GM20431 (cell line): ENCODE data around the gene FLOT1.
"Not testable (repeated sequence)": the region's sequence is repeated elsewhere in the genome, so short reads cannot be mapped to it uniquely, and the experiment has no call there.

Source experiments
- in situ Hi-C: fragments of 300-500 bp; cut with MseI, MboI; formaldehyde crosslinking; loops from one replicate; pipeline ENCODE4 v1.15.0; 2020; ENCODE audit warnings: low sequenced_read_pairs; ENCODE audit not compliant: unreplicated experiment

Gene FLOT1

DNA sequence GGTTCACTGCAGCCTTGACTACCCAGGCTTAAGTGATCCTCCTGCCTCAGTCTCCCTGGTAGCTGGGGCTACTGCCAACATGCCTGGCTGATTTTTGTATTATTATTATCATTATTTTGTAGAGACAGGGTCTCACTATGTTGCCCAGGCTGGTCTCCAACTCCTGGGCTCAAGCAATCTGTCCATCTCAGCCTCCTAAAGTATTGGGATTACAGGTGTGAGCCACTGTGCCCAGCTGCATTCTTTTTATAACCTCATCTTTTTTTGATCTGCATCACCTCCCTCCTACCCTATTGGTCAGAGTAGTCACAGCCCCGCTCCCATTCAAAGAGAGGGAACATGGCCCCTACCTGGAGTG lies 25.4 kb upstream of the FLOT1 start:
- in situ Hi-C loops = no loop called here

DNA sequence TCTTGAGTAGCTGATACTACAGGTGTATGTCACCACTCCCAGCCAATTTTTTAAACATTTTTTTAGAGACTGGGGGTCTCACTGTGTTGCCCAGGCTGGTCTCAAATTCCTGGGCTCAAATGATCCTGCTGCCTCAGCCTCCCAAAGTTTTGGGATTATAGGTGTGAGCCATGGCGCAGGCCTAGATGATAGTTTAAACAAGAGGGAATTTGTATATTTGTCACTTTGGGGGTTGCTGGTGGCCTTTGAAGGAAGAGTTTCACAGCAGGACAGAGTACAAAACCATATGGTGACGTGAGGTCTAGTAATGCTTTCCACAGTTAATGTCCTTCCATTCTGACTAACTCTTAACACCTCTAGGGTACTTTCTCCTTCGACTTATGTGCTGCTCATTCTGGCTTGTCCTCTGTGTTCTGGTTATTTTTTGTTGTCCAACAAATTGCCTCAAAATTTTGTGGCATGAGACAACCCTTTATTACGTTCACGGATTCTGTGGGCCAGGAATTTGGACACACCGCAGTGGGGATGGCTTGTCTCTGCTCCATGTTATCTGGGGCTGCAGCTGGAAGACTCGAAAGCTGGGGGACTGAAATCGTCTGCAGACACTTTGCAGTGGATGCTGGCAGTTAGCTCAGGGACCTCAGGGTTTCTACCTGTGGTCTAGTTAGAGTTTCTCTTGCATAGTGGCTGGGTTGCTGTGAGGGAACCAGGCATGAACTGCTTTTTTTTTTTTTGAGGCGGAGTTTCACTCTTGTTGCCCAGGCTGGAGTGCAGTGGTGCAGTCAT lies 24.9 kb upstream of the FLOT1 start:
- in situ Hi-C loops = no loop called here

DNA sequence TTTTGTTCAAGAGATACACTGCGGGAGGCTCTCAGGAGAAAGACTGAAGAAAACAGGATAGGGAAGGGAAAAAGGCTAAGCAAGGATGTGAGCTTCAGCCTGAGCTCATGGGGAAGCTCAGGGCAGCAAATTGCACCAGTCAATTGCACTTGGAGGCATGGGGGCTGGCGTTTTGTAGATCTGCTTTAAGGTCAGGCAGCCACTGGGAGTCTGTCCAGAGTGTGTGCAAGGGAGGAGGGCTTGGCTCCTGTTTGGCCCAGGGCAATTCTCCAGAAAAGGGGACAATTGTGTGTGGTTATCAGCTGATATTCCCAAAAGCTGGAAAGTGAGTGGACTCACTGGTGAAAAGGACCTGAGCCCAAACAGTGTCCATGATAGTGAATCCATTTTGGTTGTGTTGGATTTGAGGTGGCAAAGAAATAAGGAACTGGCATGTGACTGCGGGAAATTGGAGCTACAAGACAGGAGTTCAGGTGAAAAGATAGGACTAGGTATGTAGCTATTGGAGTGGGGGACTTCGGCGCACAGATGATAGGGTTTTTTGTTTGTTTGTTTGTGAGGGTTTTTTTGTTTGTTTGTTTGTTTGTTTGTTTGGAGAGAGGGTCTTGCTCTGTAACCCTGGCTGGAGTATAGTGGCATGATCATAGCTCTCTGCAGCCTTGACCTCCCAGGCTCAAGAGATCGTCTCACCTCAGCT lies 24.1 kb upstream of the FLOT1 start:
- in situ Hi-C loops = no loop called here

DNA sequence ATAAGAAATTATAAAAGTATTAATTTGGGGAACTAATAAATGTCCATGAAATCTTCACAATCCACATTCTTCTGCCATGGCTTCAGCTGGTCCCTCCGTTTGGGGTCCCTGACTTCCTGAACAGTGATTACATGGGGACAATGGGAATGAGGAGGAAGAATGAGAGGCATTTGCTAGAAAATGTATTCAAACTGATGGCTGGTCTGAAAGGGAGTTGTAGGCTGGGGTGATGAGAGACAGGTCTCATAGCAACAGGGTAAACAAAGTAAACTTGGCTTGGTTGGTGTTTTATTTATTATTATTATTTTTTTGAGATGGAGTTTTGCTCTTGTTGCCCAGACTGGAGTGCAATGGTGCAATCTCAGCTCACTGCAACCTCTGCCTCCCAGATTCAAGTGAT lies 23.0 kb upstream of the FLOT1 start:
- in situ Hi-C loops = not testable (repeated sequence)

DNA sequence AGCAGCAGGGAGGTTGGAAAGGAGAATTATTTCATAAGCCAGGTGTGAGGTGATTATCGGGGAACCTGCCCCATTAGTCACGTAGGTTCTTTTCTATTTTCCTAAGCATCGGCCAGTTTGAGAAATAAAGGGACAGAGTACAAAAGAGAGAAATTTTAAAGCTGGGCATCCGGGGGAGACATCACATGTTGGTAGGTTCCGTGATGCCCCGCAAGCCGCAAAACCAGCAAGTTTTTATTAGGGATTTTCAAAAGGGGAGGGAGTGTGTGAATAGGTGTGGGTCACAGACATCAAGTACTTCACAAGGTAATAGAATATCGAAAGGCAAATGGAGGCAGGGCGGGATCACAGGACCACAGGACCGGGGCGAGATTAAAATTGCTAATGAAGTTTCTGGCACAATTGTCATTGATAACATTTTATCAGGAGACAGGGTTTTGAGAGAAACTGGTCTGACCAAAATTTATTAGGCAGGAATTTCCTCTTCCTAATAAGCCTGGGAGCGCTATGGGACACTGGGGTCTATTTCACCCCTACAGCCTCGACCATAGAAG lies 22.1 kb upstream of the FLOT1 start:
- in situ Hi-C loops = not testable (repeated sequence)

DNA sequence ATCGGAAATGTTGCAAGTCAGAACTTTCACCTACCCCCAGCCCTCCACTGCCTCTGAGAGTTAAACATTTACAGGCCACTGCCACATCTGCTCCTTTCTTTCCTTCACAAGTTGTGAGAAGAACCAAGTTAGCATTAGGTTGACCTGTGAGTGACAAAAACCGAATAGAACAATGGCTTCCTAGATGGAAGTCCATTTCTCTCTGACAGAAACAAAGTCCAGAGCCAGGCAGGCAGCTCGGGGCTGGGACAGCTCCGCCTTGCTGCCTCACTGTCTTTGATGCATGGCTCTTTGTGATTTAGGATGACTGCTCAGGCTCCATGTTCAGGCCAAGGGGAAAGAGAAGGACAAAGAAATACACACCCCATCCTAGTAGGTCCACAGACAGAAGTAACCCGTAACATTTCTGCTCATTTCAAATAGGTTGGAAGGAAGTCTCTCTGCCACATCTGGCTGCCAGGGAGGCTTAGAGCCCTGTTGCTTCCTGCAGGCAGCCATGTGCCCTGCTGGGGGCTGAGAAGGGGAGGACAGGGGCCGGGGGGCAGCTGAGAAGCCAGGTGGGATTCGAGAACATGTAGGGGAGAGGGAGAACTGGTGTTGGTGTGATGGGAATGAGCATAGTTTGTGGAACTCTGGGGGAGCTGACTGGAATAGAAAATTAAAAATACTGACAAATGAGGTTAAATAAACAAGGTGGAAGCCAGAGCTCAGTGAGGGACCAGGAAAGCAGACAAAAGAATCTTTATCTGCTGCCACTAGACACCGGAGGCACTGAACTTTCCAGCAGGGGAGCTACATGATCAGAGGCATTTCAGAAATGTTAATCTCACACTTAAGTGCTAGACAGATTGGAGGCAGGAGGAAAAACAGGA lies 21.4 kb upstream of the FLOT1 start:
- in situ Hi-C loops = no loop called here

DNA sequence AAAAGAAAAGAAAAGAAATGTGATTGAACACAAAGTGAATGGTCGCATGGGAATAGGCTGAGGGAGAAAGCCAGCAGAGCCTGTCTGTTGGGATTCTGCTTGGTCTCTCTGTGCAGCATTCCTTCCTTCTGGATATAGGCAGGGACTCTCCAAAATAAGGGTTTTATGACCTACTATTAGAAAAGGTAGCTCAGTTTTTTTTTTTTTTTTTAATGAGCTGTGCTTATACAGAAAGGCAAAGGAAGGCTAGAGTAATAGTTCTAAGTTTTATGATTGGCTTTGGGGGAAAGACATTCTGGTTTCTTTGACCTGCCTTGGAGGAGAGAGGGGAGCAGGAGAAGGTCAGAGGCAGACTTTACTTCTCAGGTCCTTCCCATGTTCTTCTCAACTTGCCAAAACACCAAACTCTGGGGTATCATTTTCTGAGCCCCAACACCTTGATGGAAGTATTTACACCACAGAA lies 20.7 kb upstream of the FLOT1 start:
- in situ Hi-C loops = no loop called here

DNA sequence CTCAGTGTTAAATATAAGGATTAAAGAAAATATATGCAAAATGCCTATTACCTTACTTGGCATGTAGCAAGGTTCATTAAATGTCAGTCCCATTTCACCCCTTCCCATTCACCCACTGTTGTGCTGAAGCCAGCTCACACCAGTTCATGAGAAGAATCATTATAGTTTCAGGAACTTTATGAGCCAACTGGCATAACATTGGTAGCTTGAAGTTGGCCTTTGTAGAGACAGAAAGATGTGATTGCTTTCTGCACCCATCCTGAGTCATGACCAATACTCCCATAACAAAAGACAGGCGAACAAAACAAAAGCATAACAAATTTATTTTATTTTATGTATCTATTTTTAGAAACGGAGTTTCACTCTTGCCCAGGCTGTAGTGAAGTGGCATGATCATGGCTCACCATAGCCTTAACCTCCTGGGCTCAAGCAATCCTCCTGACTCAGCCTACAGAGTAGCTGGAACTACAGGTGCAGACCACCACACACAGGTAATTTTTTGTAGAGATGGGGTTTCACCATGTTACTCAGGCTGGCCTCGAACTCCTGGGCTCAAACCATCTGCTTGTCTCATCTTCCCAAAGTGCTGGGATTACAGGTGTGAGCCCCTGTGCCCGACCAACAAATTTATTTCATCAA lies 19.4 kb upstream of the FLOT1 start:
- in situ Hi-C loops = no loop called here

DNA sequence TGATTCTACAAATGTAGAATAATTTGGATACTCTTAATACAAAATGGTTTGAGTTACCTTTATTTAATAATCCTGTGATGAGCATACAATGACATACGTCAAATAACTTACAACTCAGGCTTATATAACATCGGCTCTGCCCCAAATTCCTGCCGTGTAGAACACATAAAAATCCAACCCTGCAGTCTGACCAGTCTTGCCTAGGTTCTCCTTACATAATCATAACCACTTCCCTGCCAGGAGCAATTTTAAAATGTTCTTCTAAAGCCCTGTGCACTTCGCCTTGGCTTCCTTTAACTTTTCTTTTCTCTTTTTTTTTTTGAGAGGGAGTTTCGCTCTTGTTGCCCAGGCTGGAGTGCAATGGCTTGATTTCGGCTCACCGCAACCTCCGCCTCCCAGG lies 18.1 kb upstream of the FLOT1 start:
- in situ Hi-C loops = no loop called here

DNA sequence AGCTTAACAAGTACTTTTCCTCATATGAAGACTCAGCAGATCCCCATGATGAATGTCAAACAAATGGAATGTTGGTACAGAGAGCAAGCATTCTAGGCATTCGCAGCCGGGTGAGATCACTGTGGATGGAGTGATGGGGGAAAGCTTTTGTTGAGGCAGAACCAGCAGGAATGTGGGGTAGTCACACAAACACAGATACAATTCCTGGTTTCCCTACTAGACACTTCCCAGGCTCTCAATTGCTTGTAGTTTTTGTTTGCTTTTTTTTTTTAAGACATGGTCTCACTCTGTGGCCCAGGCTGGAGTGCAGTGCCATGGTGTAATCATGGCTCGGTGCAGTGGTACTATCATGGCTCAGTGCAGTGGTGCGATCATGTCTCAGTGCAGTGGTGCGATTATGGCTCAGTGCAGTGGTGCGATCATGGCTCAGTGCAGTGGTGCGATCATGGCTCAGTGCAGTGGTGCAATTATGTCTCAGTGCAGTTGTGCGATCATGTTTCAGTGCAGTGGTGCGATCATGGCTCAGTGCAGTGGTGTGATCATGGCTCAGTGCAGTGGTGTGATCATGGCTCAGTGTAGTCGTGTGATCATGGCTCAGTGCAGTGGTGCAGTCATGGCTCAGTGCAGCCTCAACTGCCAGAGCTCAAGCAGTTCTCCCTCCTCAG lies 17.2 kb upstream of the FLOT1 start:
- in situ Hi-C loops = no loop called here

DNA sequence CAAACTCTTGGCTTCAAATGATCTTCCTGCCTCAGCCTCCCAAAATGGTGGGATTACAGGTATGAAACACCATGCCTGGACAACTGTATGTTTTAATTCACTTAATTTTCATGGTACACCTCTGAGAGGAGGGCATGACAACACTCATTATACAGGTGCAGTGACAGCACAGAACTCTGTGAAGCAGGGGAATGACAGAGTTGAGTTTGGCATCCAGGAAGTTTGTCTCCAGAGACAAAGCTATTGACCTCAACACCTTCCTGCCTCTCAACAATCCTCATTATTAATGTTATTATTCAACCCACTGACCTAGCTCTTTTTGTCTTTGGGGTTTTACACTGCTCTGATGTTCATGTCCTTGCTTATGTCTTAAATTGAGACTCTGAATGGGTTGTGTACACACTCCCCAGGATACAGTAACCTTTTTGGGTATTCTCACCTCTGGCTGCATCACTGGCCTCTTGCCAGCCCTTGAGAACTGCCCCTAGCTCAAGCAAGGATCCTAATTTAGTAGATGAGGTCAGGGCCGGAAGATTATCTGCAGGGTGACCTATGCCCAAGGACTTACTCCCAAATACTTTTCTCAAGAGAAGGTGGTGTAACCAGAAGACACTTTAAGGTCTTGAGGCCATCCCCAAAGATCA lies 14.9 kb upstream of the FLOT1 start:
- in situ Hi-C loops = no loop called here

DNA sequence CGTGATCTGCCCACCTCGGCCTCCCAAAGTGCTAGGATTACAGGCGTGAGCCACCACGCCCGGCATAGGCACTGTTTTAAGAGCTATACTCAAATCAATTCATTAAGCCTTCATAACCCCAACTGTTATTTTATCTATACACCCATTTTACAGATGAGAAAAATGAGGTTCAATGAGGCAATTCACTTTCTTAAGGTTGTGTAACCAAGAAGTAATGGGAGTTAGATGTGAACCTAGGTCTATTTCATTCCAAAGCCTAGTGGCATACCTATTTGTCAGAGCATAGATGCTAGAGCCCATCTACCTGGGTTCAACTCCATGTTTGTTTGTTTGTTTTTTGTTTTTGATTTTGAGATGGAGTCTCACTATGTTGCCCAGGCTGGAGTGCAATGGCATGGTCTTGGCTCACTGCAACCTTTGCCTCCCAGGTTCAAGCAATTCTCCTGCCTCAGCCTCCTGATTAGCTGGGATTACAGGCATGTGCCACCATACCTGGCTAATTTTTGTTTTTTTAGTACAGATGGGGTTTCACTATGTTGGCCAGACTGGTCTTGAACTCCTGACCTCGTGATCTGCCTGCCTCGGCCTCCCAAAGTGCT lies 14.0 kb upstream of the FLOT1 start:
- in situ Hi-C loops = not testable (repeated sequence)

DNA sequence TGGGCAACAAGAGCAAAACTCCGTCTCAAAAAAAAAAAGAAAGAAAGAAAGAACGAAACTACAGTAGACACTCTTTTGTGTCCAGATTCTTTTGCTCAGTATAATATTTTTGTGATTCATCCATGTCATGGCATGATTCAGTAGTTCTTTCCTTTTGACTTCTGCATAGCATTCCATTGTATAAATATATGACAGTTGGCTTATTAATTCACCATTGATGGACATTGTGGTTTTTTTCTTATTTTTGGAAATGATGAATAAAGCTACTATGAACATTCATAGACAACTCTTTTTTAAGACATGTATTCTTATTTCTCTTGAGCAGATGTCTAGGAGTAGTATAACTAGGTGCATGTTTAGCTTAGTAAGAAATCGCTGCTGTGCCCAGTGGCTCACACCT lies 12.1 kb upstream of the FLOT1 start:
- in situ Hi-C loops = no loop called here

DNA sequence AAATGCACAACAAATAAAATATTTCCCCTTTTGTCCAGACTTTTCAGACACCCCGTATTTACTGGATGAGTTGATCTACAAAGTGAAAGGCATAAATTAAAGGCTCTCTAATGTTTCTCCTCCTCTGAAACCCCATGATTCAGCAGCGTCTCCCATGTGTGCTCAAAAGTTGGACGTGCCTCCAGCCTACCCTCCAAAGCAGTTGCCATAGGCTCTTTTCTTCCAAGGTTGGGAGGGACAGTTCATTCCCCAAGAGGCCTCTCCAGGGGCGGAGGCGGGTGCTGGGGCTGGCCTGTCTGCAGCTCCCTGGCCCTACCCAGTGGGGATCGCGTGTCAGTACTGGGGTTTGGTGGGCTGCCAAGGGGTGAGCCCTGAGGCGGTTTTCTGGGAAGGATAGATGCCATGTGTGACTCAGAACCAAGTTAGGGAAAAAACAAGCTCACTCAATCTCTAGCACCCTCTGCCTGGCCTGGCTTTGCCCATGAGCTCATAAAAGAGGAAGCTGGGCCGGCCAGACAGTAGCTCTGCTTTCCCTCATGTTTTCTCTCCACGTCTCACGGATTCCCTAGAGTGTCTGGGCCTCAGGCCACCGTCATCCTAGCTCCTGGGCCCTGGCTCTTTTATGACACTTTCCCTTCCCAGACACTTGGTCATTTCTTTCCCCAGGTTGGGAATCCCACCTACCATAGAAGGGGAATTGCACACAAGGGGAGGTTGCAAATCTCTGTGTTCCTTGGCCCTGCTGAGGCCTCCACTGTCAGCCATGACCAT lies 9.9 kb upstream of the FLOT1 start:
- in situ Hi-C loops = no loop called here

DNA sequence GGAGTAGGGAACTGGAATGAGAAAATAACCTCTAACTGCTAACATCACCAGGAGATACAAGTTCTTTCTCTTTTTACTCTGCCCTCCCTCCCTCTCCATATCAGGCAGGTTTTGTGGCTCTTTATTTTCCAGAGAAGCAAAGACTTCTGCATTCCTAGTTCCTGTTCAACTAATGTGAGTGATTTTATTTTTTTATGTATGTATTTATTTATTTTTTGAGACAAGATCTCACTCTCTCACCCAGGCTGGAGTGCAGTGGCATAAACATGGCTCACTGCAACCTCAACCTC lies 7.8 kb upstream of the FLOT1 start:
- in situ Hi-C loops = no loop called here

DNA sequence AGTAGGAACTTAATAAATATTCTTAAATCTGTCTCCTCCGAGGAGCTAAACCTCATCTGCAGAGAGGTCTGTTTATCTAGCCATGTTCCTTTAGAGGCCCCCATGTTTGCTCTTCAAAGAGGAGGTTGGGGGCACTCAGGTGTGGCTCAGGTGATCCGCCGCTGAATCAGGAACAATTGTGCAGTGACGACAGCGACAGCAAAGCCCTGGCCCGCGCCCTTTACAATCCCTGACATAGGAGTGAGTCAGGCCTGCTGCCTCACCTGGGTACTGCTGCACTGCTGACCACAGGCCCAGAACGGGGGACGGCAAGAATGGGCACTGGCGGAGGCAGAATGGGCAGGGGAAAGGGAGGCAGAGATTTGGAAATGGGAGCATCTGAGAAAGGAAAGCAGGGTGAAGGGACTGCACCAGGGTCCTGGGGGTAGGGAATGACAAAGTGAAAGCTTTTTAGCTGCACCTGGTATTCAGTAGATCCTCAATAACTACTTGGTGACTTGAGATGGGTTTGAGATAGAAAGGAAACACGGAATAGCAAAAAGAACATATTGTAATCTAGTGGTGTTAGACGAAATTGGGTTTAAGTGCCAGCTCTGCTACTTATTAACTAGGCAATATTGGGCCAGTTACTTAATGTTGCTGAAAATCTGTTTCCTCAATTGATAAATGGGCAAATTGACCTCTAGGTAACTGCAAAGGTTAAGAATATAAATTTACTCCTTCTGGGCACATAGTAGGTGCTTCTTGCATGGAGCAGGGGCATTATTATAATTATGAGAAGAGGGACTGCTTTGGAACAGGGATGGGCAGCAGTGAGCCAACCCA lies 7.3 kb upstream of the FLOT1 start:
- in situ Hi-C loops = no loop called here

DNA sequence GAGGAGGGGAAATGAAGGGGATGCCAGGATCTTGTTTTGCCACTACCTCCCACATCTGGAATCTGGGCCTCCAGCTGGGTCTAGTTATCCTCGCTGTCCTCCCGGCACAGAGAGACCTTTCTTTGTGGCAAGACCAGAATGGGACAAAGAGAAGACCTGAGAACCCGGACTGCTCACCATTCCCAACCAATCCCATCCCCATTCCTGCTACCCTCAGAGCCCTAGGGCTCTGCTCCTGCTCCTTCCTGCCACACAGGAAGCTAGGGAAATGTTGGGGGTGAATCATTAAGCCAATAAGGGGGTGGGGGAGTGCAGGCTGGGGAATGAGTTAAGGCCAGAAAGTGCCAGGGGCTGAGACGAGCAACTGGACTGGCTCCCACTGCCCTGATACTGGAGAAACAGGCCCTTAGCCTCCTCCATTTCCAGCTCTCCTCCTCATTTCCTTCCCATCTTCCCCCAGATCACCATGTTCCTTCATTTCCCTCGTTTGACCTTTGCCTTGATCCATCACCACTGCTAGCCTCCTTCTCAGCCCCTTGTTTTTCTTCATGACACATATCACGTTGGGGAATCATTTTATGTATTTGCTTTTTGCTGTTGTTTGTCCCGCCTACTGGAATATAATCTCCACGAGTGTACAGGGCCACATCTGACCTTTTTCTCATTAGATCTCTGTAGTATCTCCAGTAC lies 6.5 kb upstream of the FLOT1 start:
- in situ Hi-C loops = no loop called here
